Measurements from ENCODE around the gene TM9SF2.

TM9SF2 gene

GRCh38 chr13:99540530-99540929, 39.3 kb downstream of the TM9SF2 start:
- Histone ChIP-seq H3K9me3 (ENCODE audit: control insufficient read depth, insufficient read depth, low read length) (no peaks in the 10 kb centered on the region), H3K4me1 (ENCODE audit: insufficient read depth, low read length) (no peaks in the 10 kb centered on the region), H3K9ac (ENCODE audit: low read depth, low read length) (no peak overlapping the region), H3K36me3 (ENCODE audit: insufficient read depth, low read length) (peaks cover 6% of the 10 kb centered on the region)

GRCh38 chr13:99542788-99543406, 41.6 kb downstream of the TM9SF2 start:
- peaks cover 6% of the 10 kb centered on the region for H3K36me3 ChIP-seq (ENCODE audit: insufficient read depth, low read length)
- no peak overlapping the region for H3K9ac ChIP-seq (ENCODE audit: low read depth, low read length)
- no peaks in the 10 kb centered on the region for H3K4me1 ChIP-seq (ENCODE audit: insufficient read depth, low read length)
- H3K9me3 ChIP-seq (ENCODE audit: control insufficient read depth, insufficient read depth, low read length) = no peaks in the 10 kb centered on the region

GRCh38 chr13:99545361-99545760, 44.1 kb downstream of the TM9SF2 start:
- Histone ChIP-seq H3K36me3 (ENCODE audit: insufficient read depth, low read length) (peaks cover 12% of the 10 kb centered on the region), H3K9me3 (ENCODE audit: control insufficient read depth, insufficient read depth, low read length) (no peaks in the 10 kb centered on the region), H3K4me1 (ENCODE audit: insufficient read depth, low read length) (no peaks in the 10 kb centered on the region), H3K9ac (ENCODE audit: low read depth, low read length) (no peak overlapping the region)

- peaks cover 12% of the 10 kb centered on the region for H3K36me3 ChIP-seq (ENCODE audit: insufficient read depth, low read length)
- no peak overlapping the region for H3K9ac ChIP-seq (ENCODE audit: low read depth, low read length)
- H3K9me3 ChIP-seq (ENCODE audit: control insufficient read depth, insufficient read depth, low read length) = no peaks in the 10 kb centered on the region
- H3K4me1 ChIP-seq (ENCODE audit: insufficient read depth, low read length) = no peaks in the 10 kb centered on the region
Measured at GRCh38 chr13:99545979-99546378, 44.7 kb downstream of the TM9SF2 start.

- Histone ChIP-seq H3K36me3 (ENCODE audit: insufficient read depth, low read length) (peaks cover 12% of the 10 kb centered on the region), H3K4me1 (ENCODE audit: insufficient read depth, low read length) (no peaks in the 10 kb centered on the region), H3K9me3 (ENCODE audit: control insufficient read depth, insufficient read depth, low read length) (no peaks in the 10 kb centered on the region), H3K9ac (ENCODE audit: low read depth, low read length) (no peak overlapping the region)
Measured at GRCh38 chr13:99546878-99547277, 45.6 kb downstream of the TM9SF2 start.

GRCh38 chr13:99548448-99548847, 47.2 kb downstream of the TM9SF2 start:
- Histone ChIP-seq H3K9ac (ENCODE audit: low read depth, low read length) (no peak overlapping the region), H3K4me1 (ENCODE audit: insufficient read depth, low read length) (no peaks in the 10 kb centered on the region), H3K36me3 (ENCODE audit: insufficient read depth, low read length) (peaks cover 11% of the 10 kb centered on the region)

GRCh38 chr13:99553033-99553432, 51.8 kb downstream of the TM9SF2 start:
- H3K36me3 ChIP-seq (ENCODE audit: insufficient read depth, low read length) = peaks cover 11% of the 10 kb centered on the region

More at GRCh38 chr13:99548448-99548847, 47.2 kb downstream of the TM9SF2 start:
- H3K9me3 ChIP-seq (ENCODE audit: control insufficient read depth, insufficient read depth, low read length) = no peaks in the 10 kb centered on the region

GRCh38 chr13:99555149-99555548, 53.9 kb downstream of the TM9SF2 start:
- H3K4me1 ChIP-seq (ENCODE audit: insufficient read depth, low read length) = no peaks in the 10 kb centered on the region
- no peaks in the 10 kb centered on the region for H3K9me3 ChIP-seq (ENCODE audit: control insufficient read depth, insufficient read depth, low read length)
- H3K36me3 ChIP-seq (ENCODE audit: insufficient read depth, low read length) = peaks cover 5% of the 10 kb centered on the region
- no peak overlapping the region for H3K9ac ChIP-seq (ENCODE audit: low read depth, low read length)

More at GRCh38 chr13:99553033-99553432, 51.8 kb downstream of the TM9SF2 start:
- Histone ChIP-seq H3K4me1 (ENCODE audit: insufficient read depth, low read length) (no peaks in the 10 kb centered on the region), H3K9ac (ENCODE audit: low read depth, low read length) (no peak overlapping the region), H3K9me3 (ENCODE audit: control insufficient read depth, insufficient read depth, low read length) (no peaks in the 10 kb centered on the region)

GRCh38 chr13:99556867-99557443, 55.7 kb downstream of the TM9SF2 start:
- Histone ChIP-seq H3K36me3 (ENCODE audit: insufficient read depth, low read length) (peaks cover 5% of the 10 kb centered on the region; the same call in 1 of the 2 replicates), H3K9me3 (ENCODE audit: control insufficient read depth, insufficient read depth, low read length) (no peaks in the 10 kb centered on the region), H3K4me1 (ENCODE audit: insufficient read depth, low read length) (no peaks in the 10 kb centered on the region), H3K9ac (ENCODE audit: low read depth, low read length) (no peak overlapping the region)

GRCh38 chr13:99558570-99559180, 57.4 kb downstream of the TM9SF2 start:
- Histone ChIP-seq H3K4me1 (ENCODE audit: insufficient read depth, low read length) (no peaks in the 10 kb centered on the region), H3K9me3 (ENCODE audit: control insufficient read depth, insufficient read depth, low read length) (no peaks in the 10 kb centered on the region), H3K36me3 (ENCODE audit: insufficient read depth, low read length) (no peaks in the 10 kb centered on the region; the same call in 1 of the 2 replicates), H3K9ac (ENCODE audit: low read depth, low read length) (no peak overlapping the region)

- H3K4me1 ChIP-seq (ENCODE audit: insufficient read depth, low read length) = no peaks in the 10 kb centered on the region
- H3K9ac ChIP-seq (ENCODE audit: low read depth, low read length) = no peak overlapping the region
- H3K9me3 ChIP-seq (ENCODE audit: control insufficient read depth, insufficient read depth, low read length) = no peaks in the 10 kb centered on the region
- H3K36me3 ChIP-seq (ENCODE audit: insufficient read depth, low read length) = no peaks in the 10 kb centered on the region; the same call in 1 of the 2 replicates
Measured at GRCh38 chr13:99559560-99559959, 58.3 kb downstream of the TM9SF2 start.

- no peaks in the 10 kb centered on the region for H3K9me3 ChIP-seq (ENCODE audit: control insufficient read depth, insufficient read depth, low read length)
- no peak overlapping the region for H3K9ac ChIP-seq (ENCODE audit: low read depth, low read length)
- H3K36me3 ChIP-seq (ENCODE audit: insufficient read depth, low read length) = no peaks in the 10 kb centered on the region
- no peaks in the 10 kb centered on the region for H3K4me1 ChIP-seq (ENCODE audit: insufficient read depth, low read length)
Measured at GRCh38 chr13:99563404-99563803, 62.1 kb downstream of the TM9SF2 start.

- Histone ChIP-seq H3K4me1 (ENCODE audit: insufficient read depth, low read length) (no peaks in the 10 kb centered on the region), H3K36me3 (ENCODE audit: insufficient read depth, low read length) (no peaks in the 10 kb centered on the region), H3K9ac (ENCODE audit: low read depth, low read length) (no peak overlapping the region), H3K9me3 (ENCODE audit: control insufficient read depth, insufficient read depth, low read length) (no peaks in the 10 kb centered on the region; the same call in 1 of the 2 replicates)
Measured at GRCh38 chr13:99564386-99564785, 63.1 kb downstream of the TM9SF2 start.

GRCh38 chr13:99565478-99566124, 64.3 kb downstream of the TM9SF2 start:
- H3K9ac ChIP-seq (ENCODE audit: low read depth, low read length) = peak overlapping the region; percentile 14; the same call in 1 of the 2 replicates
- H3K9me3 ChIP-seq (ENCODE audit: control insufficient read depth, insufficient read depth, low read length) = no peaks in the 10 kb centered on the region; the same call in 1 of the 2 replicates
- no peaks in the 10 kb centered on the region for H3K36me3 ChIP-seq (ENCODE audit: insufficient read depth, low read length)
- no peaks in the 10 kb centered on the region for H3K4me1 ChIP-seq (ENCODE audit: insufficient read depth, low read length)
